HepG2 (cell line): Measurements from ENCODE around the gene SPESP1.
"Not testable (repeated sequence)": the region's sequence is repeated elsewhere in the genome, so short reads cannot be mapped to it uniquely, and the experiment has no call there.

Experiments
- HCFC1 ChIP-seq: fragments of 150-350 bp; IDR thresholded peaks from 2 replicates; pipeline ENCODE4 v1.6.1; 2014; ENCODE audit warnings: low read depth, low read length
- HNRNPL ChIP-seq: fragments of 200-400 bp; formaldehyde crosslinking; IDR thresholded peaks from 2 replicates; pipeline ENCODE4 v1.6.1; 2017; ENCODE audit warnings: mild to moderate bottlenecking, low read depth, low read length
- JUNB ChIP-seq: sonication (generic); formaldehyde crosslinking; IDR thresholded peaks from 2 replicates; pipeline ENCODE4 v1.8.0; 2022; ENCODE audit warnings: missing genetic modification reagents, mild to moderate bottlenecking, borderline replicate concordance
- ZFP36L1 ChIP-seq: sonication (generic); formaldehyde crosslinking; IDR thresholded peaks from 2 replicates; pipeline ENCODE4 v1.8.0; 2022; ENCODE audit warnings: mild to moderate bottlenecking, missing genetic modification reagents, moderate library complexity
- ZHX1 ChIP-seq: sonication (generic); formaldehyde crosslinking; IDR thresholded peaks from 2 replicates; pipeline ENCODE4 v1.8.1; 2022; ENCODE audit warnings: low read depth, mild to moderate bottlenecking, missing genetic modification reagents
- ZNF263 ChIP-seq: sonication (generic); formaldehyde crosslinking; IDR thresholded peaks from 2 replicates; pipeline ENCODE4 v1.4.0; 2020; ENCODE audit warnings: missing genetic modification reagents

- TF ChIP-seq ZFP36L1 (CRISPR knock-in tag); HNRNPL; HCFC1; ZNF263 (CRISPR knock-in tag); ZHX1 (CRISPR knock-in tag); JUNB (CRISPR knock-in tag): not testable (repeated sequence)
Measured at GRCh38 chr15:68977426-68977825, 47.1 kb downstream of the SPESP1 start.
